ENCODE data around the gene LRMDA. TPM values are rescaled to one million over a fixed set of nuclear protein-coding genes. Genes with fewer than 3 reads are reported as not detected.

The LRMDA gene
- total RNA-seq, 4 donors from 2014 or later = 0.76 to 6.4 (median 1.3) TPM

DNA sequence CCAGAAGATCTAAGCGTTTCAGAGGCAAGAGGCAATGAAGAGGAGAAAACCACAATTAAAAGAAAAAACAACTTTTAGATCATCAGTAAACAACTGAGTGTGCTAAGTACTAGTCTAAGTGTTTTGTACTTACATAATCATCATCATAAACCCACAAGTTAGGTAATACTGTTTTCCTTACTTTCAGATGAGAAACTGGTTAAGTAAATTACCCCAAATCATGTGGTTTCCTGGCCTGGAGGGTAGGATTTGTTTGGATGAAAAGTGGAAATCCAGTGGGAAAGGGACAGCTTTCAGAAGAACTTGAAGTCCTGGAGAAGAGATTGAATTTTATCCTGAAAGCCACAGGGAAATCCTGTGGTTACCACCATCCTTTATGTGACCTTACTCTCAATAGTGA, 463.3 kb downstream of the LRMDA start:
- DNase-seq (ENCODE audit: low spot score in 2 of 2) = no peak
- intact Hi-C loops (cut with DNase I; ENCODE audit: low total_unique reads) = no loop called here
- WGBS, 2 donors = 90 to 91% methylated on average over 1 of the region's 1 CpG

GRCh38 chr10:75895259-75895658, 463.8 kb downstream of the LRMDA start:
- no peak overlapping the region for H3K4me3 ChIP-seq (ENCODE audit: low read depth, poor library complexity, severe bottlenecking)
- no peak for TF ChIP-seq POLR2A (IDR thresholded peaks at IDR 0.05)
- TF ChIP-seq, protein P1, sequence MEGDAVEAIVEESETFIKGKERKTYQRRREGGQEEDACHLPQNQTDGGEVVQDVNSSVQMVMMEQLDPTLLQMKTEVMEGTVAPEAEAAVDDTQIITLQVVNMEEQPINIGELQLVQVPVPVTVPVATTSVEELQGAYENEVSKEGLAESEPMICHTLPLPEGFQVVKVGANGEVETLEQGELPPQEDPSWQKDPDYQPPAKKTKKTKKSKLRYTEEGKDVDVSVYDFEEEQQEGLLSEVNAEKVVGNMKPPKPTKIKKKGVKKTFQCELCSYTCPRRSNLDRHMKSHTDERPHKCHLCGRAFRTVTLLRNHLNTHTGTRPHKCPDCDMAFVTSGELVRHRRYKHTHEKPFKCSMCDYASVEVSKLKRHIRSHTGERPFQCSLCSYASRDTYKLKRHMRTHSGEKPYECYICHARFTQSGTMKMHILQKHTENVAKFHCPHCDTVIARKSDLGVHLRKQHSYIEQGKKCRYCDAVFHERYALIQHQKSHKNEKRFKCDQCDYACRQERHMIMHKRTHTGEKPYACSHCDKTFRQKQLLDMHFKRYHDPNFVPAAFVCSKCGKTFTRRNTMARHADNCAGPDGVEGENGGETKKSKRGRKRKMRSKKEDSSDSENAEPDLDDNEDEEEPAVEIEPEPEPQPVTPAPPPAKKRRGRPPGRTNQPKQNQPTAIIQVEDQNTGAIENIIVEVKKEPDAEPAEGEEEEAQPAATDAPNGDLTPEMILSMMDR (IDR thresholded peaks at IDR 0.05) = no peak
- no peak for DNase-seq (ENCODE audit: low spot score in 2 of 2)
- intact Hi-C loops (cut with DNase I; ENCODE audit: low total_unique reads) = no loop called here

More for the DNA sequence above, 463.3 kb downstream of the LRMDA start:
- no peak overlapping the region for H3K4me3 ChIP-seq (ENCODE audit: low read depth, poor library complexity, severe bottlenecking)
- TF ChIP-seq POLR2A (IDR thresholded peaks at IDR 0.05) = no peak
- TF ChIP-seq, protein P1 (IDR thresholded peaks at IDR 0.05) = no peak

DNA sequence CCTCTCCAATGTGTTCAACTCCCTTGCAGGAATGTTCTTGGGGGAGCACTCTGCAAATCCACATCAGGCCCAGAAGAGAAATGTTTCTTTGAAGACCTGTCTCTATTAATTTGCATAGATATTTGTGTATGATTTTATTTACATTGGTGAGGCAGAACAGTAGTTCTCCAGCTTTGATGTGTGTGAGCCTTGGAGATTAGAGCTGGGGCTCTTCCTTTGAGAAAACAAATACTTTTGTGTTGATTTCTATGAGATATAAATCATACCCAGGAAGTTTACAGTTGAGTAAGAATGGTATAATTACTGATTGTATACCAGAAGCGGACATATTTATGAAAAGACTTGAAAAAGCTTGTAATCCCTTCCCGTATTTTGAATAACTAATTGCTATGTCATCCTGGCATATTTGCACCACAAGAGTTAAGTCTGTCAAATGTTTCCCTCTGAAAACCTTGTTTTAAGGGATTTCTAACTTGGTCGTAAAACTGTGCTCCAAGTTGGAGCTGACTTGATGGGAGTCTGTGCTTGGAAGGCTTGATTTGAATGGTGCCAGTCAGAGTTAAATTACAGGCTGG, 468.5 kb downstream of the LRMDA start:
- WGBS, 2 donors = 71 to 81% methylated on average over 3 of the region's 3 CpGs
- no peak for DNase-seq (ENCODE audit: low spot score in 2 of 2)
- intact Hi-C loops (cut with DNase I; ENCODE audit: low total_unique reads) = no loop called here
- no peak overlapping the region for H3K4me3 ChIP-seq (ENCODE audit: low read depth, poor library complexity, severe bottlenecking)
- TF ChIP-seq POLR2A (IDR thresholded peaks at IDR 0.05) = no peak
- TF ChIP-seq, protein P1 (IDR thresholded peaks at IDR 0.05) = no peak

DNA sequence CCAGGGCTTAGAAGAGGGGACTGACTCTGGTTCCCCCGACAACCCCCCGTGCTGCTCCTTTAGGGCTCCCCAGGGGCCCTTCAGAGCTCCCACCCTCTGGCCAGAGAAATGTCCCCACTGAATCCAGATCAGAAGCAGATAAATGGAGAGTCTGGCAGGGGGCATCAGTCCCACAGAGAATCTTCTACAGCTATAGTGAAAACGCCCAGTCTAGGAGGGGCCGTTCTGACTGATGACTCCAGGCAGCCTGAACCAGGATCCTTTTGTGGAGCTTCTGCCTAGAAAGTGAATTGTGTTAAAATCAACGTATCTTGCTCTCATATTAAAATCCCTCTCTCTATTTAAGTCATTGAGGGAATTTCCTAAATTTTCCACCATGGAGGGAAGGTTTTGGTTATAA, 471.4 kb downstream of the LRMDA start:
- intact Hi-C loops (cut with DNase I; ENCODE audit: low total_unique reads) = no loop called here
- H3K4me3 ChIP-seq (ENCODE audit: low read depth, poor library complexity, severe bottlenecking) = no peak overlapping the region
- 93% methylated on average over 5 of the region's 5 CpGs for WGBS, 2 donors
- DNase-seq (ENCODE audit: low spot score in 2 of 2) = no peak
- TF ChIP-seq, protein P1 (IDR thresholded peaks at IDR 0.05) = no peak
- TF ChIP-seq POLR2A (IDR thresholded peaks at IDR 0.05) = no peak

DNA sequence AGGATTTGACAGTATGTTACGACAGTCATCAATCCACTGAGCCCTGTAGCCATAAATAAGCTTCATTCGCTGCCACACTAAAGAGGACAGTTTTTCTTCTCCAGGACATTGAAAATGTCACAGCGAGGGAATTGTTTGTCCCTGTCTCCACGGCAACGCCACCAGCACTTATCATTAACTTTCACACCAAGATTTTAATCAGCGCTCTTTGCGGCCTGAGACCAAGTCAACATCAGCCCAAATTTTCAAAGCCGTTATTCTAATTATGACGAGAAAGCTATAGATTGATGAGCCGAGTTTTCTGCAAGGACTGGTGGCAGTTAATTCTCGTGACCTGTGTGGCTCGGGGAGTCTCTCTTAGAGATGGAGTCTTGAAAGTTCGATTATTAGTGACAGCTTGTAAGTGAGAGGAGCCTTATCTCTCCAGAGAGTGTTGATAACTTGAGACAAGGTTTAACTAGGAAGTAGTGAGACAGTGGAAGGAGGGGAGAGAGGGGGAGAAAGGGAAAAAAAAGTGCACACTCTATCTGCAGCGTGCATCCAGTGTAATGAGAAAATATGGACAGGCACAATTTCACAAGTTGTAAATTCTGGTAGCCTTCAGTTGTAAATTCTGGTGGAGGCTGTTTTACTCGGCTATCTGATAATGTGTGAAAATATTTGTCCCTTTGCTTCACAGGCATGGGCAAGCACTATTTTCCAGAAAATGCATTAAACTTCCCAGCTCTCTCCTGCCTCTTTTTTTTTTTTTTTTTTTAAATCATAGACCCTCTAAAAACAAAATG, 473.3 kb downstream of the LRMDA start:
- DNase-seq (ENCODE audit: low spot score in 2 of 2) = no peak
- intact Hi-C loops (cut with DNase I; ENCODE audit: low total_unique reads) = no loop called here
- no peak overlapping the region for H3K4me3 ChIP-seq (ENCODE audit: low read depth, poor library complexity, severe bottlenecking)
- 64 to 75% methylated on average over 15 of the region's 15 CpGs for WGBS, 2 donors
- TF ChIP-seq POLR2A (IDR thresholded peaks at IDR 0.05) = no peak
- TF ChIP-seq, protein P1 (IDR thresholded peaks at IDR 0.05) = no peak
